Measurements from ENCODE around the gene AHI1.

- TF ChIP-seq CTCF (tag by site-specific recombination; IDR thresholded peaks at IDR 0.05) (no peak), TCF7L2 (IDR thresholded peaks at IDR 0.05; ENCODE audit: borderline replicate concordance, low read depth, low read length) (no peak), ZNF548 (tag by site-specific recombination; IDR thresholded peaks at IDR 0.05) (no peak), ZNF362 (tag by site-specific recombination; IDR thresholded peaks at IDR 0.05) (no peak)
Measured at GRCh38 chr6:135351635-135352034, 145.9 kb downstream of the AHI1 start.

Data from HEK293 (cell line).